HepG2 (cell line): ENCODE measurements around the gene CCDC174. TPM values are rescaled to one million over a fixed set of nuclear protein-coding genes. Genes with fewer than 3 reads are reported as not detected.
A peak's percentile ranks its signal among the peaks of the same experiment; 100 is the strongest.

Experiments
- ASH2L ChIP-seq: fragments of 300-600, 200-600 bp; sonication (generic); IDR thresholded peaks from 2 replicates; pipeline ENCODE4 v1.7.0; 2017; ENCODE audit warnings: low read depth, mild to moderate bottlenecking, moderate library complexity, mixed read lengths, low read length; ENCODE audit not compliant: insufficient read length
- ATF7 ChIP-seq, 2 experiments: fragments of 450-650 bp in 1 of 2; sonication (generic) in 1 of 2; formaldehyde crosslinking in 1 of 2; IDR thresholded peaks; 2 replicates each; pipeline versions ENCODE4 v1.4.0 to v1.6.1; 2016 to 2020; ENCODE audit warnings: antibody characterized with exemption in 1 of 2, mild to moderate bottlenecking in 1 of 2, missing genetic modification reagents in 1 of 2
- CC2D1A ChIP-seq: sonication (generic); formaldehyde crosslinking; IDR thresholded peaks from 2 replicates; pipeline ENCODE4 v1.8.1; 2023; ENCODE audit warnings: mild to moderate bottlenecking, missing genetic modification reagents
- FIP1L1 ChIP-seq: fragments of 200-400 bp; formaldehyde crosslinking; IDR thresholded peaks from 2 replicates; pipeline ENCODE4 v1.6.1; 2018; ENCODE audit warnings: low read depth, mild to moderate bottlenecking, low read length, moderate library complexity, borderline replicate concordance; ENCODE audit not compliant: insufficient read depth
- FOXM1 ChIP-seq: sonication (generic); formaldehyde crosslinking; IDR thresholded peaks from 2 replicates; pipeline ENCODE4 v1.5.0; 2020; ENCODE audit warnings: missing genetic modification reagents
- GMEB1 ChIP-seq: sonication (generic); formaldehyde crosslinking; IDR thresholded peaks from 2 replicates; pipeline ENCODE4 v1.5.1; 2020; ENCODE audit warnings: missing genetic modification reagents, mild to moderate bottlenecking, borderline replicate concordance
- IKZF4 ChIP-seq: sonication (generic); formaldehyde crosslinking; IDR thresholded peaks from 2 replicates; pipeline ENCODE4 v1.5.1; 2020; ENCODE audit warnings: borderline replicate concordance, mild to moderate bottlenecking, low read depth, missing genetic modification reagents; ENCODE audit errors: not compliant biosample characterization
- MXI1 ChIP-seq: IDR thresholded peaks from 3 replicates; pipeline ENCODE4 v1.6.1; 2012; ENCODE audit warnings: low read depth, low read length, inconsistent platforms, borderline replicate concordance
- PPARG ChIP-seq: conservative IDR thresholded peaks from 2 replicates; pipeline ENCODE4 v1.6.1; 2016; ENCODE audit warnings: missing biosample characterization, missing genetic modification reagents
- TP53 ChIP-seq: sonication (generic); formaldehyde crosslinking; conservative IDR thresholded peaks from 2 replicates; pipeline ENCODE4 v1.4.0; 2020; ENCODE audit warnings: missing genetic modification reagents
- ZNF512B ChIP-seq: sonication (generic); formaldehyde crosslinking; IDR thresholded peaks from 2 replicates; pipeline ENCODE4 v1.5.1; 2020; ENCODE audit warnings: missing genetic modification reagents, mild to moderate bottlenecking, borderline replicate concordance
- ZNF562 ChIP-seq: sonication (generic); formaldehyde crosslinking; IDR thresholded peaks from 2 replicates; pipeline ENCODE4 v1.8.0; 2022; ENCODE audit warnings: missing genetic modification reagents, borderline replicate concordance
- ZNF616 ChIP-seq: sonication (generic); formaldehyde crosslinking; IDR thresholded peaks from 2 replicates; pipeline ENCODE4 v1.5.0; 2020; ENCODE audit warnings: low read depth, mild to moderate bottlenecking, missing genetic modification reagents
- ZNF790 ChIP-seq: sonication (generic); formaldehyde crosslinking; IDR thresholded peaks from 2 replicates; pipeline ENCODE4 v1.8.0; 2022; ENCODE audit warnings: missing genetic modification reagents, mild to moderate bottlenecking, borderline replicate concordance
- ZNF878 ChIP-seq: sonication (generic); formaldehyde crosslinking; IDR thresholded peaks from 2 replicates; pipeline ENCODE4 v1.8.1; 2023; ENCODE audit warnings: mild to moderate bottlenecking, missing genetic modification reagents, moderate library complexity
- ZSCAN9 ChIP-seq: IDR thresholded peaks from 2 replicates; pipeline ENCODE4 v1.6.1; 2016; ENCODE audit warnings: borderline replicate concordance
- polyA plus RNA-seq, 8 experiments: library from polyadenylated mRNA; depleted of rRNA in 3 of 8; stranded (reverse) in 7 of 8; unstranded in 1 of 8; fragments of >200 nt; fragmentation: Illumina TruSeq in 4 of 8; extraction: Trizol in 4 of 8; gene quantifications; 2 replicates each; pipeline versions ENCODE4 v1.2.1 to v1.2.3, GENCODE V29; 2011 to 2016; ENCODE audit warnings: low read depth in 4 of 8, missing spikeins in 1 of 8, mixed read lengths in 1 of 8; ENCODE audit not compliant: insufficient read depth in 1 of 8
- total RNA-seq, 5 experiments: library from RNA; depleted of rRNA; stranded (reverse); fragments of >200 nt; fragmentation: Illumina TruSeq; extraction: Trizol; gene quantifications; 2 replicates each; pipeline ENCODE4 v1.2.3, GENCODE V29; 2016; ENCODE audit warnings: low read depth in 1 of 5
- TF ChIP-seq, protein P1 (sequence below): sonication (generic); formaldehyde crosslinking; IDR thresholded peaks from 2 replicates; pipeline ENCODE4; 2020; ENCODE audit warnings: missing genetic modification reagents, mild to moderate bottlenecking, borderline replicate concordance
- TF ChIP-seq, protein P2 (sequence below): sonication (generic); formaldehyde crosslinking; conservative IDR thresholded peaks from 2 replicates; pipeline ENCODE4 v1.8.0; 2022; ENCODE audit warnings: mild to moderate bottlenecking, moderate library complexity, missing genetic modification reagents
- TF ChIP-seq, protein P3 (sequence below): sonication (generic); formaldehyde crosslinking; IDR thresholded peaks from 2 replicates; pipeline ENCODE4 v1.4.0; 2020; ENCODE audit warnings: missing genetic modification reagents

The CCDC174 gene
- total and polyA plus RNA-seq, 2 of the 13 experiments (the other 11 are each of a cell fraction or from before 2014, with no cell fraction given): 5.4 to 11.0 TPM

GRCh38 chr3:14678015-14678503, 26.5 kb downstream of the CCDC174 start (continued):
- TF ChIP-seq ATF7 (IDR thresholded peaks at IDR 0.05): peak; percentile 66; the same call in 1 of the 2 replicates
- peak; percentile 90; the same call in 1 of the 2 replicates for TF ChIP-seq ATF7 (CRISPR knock-in tag; IDR thresholded peaks at IDR 0.05)
- TF ChIP-seq ZNF616 (CRISPR knock-in tag): no peak
- peak; percentile 99 for TF ChIP-seq PPARG
- no peak for TF ChIP-seq ZNF790 (CRISPR knock-in tag)
- peak; percentile 47; the same call in 1 of the 2 replicates for TF ChIP-seq GMEB1 (CRISPR knock-in tag)
- TF ChIP-seq MXI1: no peak; the same call in 2 of the 3 replicates
- TF ChIP-seq CC2D1A (CRISPR knock-in tag): no peak
- TF ChIP-seq ZNF512B (CRISPR knock-in tag): peak; percentile 46; the same call in 1 of the 2 replicates
- TF ChIP-seq ASH2L: peak; percentile 63
- TF ChIP-seq, protein P1, sequence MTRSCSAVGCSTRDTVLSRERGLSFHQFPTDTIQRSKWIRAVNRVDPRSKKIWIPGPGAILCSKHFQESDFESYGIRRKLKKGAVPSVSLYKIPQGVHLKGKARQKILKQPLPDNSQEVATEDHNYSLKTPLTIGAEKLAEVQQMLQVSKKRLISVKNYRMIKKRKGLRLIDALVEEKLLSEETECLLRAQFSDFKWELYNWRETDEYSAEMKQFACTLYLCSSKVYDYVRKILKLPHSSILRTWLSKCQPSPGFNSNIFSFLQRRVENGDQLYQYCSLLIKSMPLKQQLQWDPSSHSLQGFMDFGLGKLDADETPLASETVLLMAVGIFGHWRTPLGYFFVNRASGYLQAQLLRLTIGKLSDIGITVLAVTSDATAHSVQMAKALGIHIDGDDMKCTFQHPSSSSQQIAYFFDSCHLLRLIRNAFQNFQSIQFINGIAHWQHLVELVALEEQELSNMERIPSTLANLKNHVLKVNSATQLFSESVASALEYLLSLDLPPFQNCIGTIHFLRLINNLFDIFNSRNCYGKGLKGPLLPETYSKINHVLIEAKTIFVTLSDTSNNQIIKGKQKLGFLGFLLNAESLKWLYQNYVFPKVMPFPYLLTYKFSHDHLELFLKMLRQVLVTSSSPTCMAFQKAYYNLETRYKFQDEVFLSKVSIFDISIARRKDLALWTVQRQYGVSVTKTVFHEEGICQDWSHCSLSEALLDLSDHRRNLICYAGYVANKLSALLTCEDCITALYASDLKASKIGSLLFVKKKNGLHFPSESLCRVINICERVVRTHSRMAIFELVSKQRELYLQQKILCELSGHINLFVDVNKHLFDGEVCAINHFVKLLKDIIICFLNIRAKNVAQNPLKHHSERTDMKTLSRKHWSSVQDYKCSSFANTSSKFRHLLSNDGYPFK: no peak
- TF ChIP-seq, protein P2, sequence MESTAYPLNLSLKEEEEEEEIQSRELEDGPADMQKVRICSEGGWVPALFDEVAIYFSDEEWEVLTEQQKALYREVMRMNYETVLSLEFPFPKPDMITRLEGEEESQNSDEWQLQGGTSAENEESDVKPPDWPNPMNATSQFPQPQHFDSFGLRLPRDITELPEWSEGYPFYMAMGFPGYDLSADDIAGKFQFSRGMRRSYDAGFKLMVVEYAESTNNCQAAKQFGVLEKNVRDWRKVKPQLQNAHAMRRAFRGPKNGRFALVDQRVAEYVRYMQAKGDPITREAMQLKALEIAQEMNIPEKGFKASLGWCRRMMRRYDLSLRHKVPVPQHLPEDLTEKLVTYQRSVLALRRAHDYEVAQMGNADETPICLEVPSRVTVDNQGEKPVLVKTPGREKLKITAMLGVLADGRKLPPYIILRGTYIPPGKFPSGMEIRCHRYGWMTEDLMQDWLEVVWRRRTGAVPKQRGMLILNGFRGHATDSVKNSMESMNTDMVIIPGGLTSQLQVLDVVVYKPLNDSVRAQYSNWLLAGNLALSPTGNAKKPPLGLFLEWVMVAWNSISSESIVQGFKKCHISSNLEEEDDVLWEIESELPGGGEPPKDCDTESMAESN (CRISPR knock-in tag): peak; percentile 61
- peak; percentile 23; the same call in 1 of the 2 replicates for TF ChIP-seq ZNF878 (CRISPR knock-in tag)
- TF ChIP-seq, protein P3, sequence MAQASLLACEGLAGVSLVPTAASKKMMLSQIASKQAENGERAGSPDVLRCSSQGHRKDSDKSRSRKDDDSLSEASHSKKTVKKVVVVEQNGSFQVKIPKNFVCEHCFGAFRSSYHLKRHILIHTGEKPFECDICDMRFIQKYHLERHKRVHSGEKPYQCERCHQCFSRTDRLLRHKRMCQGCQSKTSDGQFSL: peak; percentile 88
- TF ChIP-seq ZNF562: no peak
- TF ChIP-seq IKZF4: peak; percentile 37
- TF ChIP-seq FIP1L1: no peak
- no peak for TF ChIP-seq FOXM1 (CRISPR knock-in tag)
- TF ChIP-seq TP53 (CRISPR knock-in tag): no peak
- TF ChIP-seq ZSCAN9: peak; percentile 62; the same call in 1 of the 2 replicates
